HG03558 (cell line): ENCODE results near the gene ABCF2.

ENCODE experiments used
- ATAC-seq: cut with Tn5 transposase; IDR thresholded peaks from one replicate; pipeline ENCODE4 v1.9.1; 2021; ENCODE audit warnings: moderate number of reproducible peaks; ENCODE audit not compliant: unreplicated experiment; ENCODE audit errors: extremely low read depth

Gene ABCF2

DNA sequence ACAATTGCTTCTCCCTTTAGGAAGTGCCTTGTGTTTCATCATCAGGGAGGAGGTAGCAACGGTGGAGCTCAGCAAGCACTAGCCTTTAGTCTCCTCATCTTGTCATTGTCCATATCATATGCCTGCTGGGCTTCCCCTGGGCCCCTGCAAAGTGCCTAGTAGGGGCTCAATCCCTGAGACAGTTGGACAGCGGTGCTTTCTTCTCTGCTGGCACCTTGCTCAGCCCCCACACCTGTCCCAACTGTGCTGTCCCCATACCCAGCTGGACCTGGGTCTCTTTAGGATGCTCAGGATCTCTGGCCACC, 16.0 kb upstream of the ABCF2 start:
- ATAC-seq, result no peak

DNA sequence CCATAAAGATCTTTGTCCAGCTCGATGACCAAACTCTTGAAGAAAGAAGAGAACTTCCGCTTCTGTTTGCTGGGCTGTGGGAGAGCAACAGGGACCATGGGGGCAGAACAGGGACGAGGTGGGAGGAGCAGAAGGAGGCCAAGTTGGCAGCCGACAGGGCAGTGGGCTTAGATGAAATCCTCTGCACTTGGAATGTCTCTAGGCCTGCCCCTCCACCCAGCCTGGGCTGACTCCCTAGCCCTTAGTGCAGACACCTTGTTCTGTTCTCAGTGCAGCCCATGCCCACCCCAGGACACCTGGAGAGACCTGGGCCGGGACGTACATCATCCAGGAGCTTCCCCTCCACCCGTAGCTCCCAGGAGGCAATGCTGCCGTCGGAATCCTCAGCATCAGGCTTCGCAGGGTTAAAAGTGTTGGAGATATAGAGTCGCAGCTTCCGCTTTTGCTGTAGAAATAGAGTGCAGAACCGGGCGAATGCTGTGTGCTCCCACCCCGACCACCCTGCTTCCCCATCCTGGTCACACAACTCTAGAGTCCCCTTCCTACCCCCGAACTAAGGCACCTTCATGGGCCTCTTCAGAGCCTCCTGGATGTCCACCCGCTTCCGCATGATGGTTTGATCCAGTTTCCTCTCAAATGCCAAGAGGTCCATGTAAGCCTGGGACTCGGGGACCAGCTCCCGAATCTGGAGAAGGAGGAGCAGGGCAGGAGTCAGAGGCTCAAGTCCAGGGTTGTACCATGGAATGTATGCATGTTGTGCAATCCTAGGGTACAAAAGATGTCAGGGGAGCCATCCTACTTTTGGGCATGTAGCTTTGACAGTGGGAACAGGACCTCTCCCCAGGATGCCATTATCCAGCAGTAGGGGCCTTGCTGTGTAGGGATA, 15.4 kb upstream of the ABCF2 start:
- ATAC-seq, result no peak

DNA sequence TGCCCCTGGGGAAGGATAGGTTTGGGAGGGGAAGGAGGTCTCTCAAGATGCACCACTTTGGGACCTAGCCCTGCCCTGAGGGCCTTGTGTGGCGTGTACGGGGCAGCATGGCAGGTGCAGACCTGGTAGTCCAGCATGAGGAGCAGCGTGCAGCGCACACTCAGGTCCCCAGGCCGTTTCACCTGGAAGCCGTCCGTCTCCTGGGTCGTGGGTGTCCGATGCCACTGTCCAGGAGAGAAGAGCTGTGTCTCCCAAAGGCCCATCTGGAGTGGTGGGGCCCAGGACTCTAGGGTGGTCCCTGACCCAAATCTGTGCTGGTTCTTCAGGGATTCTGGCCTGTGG, 14.7 kb upstream of the ABCF2 start:
- no peak for ATAC-seq

DNA sequence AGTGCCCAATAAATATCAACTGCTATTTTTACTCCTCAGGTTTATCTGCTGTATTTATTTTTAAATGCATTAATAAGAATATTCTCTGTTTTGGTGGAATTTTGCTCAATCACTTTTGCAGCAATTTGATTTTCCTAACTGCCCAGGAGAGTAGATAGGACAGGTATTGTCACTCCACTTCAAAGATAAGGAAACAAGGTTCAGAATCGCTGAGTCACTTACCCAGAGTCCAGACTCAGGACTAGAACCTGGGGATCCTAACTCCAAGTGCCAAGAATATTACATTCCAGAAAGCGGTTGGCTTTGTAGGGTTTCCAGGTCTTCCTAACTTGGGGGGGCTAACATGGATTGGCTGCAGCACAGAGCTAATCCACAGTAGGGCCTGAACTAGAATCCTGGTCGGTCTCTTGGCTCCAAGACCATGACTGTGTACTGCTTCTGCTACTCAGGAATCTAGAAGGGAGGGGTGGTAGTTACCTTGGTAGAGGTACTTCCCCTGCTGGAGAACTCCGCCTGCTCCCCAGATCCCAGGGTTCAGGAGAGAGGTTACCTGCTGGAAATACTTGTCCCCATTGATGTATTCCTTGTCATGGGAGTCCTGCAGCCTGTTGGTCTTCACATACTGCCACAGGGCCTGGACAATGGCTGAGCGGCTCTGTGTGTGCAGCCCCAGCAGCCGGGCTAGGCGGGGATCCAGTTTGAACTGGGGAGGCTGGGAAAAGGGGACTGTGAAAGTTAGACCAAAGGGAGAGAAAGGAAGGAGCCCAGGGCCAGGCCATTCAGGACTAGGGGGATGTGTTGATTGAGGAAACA, 14.1 kb upstream of the ABCF2 start:
- ATAC-seq, result no peak

DNA sequence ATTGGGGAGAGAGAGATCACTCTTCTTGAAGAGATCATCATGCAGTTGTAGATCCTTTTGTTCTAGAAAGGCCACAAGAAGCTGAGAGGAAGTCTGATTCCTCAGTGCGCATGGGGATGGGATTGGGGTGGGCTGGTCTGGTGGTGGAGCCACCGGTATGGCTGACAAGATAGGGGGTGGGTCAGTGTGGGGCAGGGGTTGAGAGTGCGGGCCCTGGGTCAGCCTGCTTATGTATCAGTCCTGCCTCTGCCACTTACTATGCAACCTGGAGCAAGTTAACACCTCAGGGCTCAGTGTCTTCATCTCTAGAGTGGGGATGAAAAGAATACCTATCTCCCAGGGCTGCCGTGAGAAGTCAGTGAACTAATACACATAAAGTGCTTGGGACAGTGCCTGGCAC, 13.5 kb upstream of the ABCF2 start:
- ATAC-seq, result no peak

DNA sequence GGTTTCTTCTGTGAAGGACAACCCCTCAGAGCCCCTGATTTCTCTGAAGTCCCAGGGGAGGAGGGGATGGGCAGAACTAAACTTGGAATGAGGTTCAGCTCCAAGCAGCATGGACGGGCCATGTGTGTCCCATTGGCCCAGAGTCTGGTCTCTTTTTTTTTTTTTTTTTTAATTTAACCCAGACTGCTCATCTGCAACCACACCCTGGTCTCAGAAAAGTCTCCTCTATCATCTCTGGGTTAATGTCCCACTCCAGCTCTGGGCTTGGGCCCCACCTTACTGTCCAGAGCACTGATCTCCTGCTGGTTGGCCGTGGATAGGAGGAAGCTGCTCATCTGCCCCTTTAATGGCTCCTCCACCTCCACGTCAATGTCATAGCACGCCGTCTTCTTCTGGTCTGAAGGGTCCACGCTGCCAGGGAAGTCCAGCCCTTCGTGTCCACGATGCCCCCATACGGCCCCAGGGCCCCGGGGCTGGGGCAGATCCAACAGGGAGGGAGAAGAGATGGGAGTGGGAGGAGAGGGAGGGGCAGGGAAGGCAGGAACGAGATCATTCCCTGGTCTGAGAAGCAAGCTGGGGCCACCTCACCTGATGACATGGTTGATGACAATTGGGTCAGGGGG, 12.9 kb upstream of the ABCF2 start:
- no peak for ATAC-seq

DNA sequence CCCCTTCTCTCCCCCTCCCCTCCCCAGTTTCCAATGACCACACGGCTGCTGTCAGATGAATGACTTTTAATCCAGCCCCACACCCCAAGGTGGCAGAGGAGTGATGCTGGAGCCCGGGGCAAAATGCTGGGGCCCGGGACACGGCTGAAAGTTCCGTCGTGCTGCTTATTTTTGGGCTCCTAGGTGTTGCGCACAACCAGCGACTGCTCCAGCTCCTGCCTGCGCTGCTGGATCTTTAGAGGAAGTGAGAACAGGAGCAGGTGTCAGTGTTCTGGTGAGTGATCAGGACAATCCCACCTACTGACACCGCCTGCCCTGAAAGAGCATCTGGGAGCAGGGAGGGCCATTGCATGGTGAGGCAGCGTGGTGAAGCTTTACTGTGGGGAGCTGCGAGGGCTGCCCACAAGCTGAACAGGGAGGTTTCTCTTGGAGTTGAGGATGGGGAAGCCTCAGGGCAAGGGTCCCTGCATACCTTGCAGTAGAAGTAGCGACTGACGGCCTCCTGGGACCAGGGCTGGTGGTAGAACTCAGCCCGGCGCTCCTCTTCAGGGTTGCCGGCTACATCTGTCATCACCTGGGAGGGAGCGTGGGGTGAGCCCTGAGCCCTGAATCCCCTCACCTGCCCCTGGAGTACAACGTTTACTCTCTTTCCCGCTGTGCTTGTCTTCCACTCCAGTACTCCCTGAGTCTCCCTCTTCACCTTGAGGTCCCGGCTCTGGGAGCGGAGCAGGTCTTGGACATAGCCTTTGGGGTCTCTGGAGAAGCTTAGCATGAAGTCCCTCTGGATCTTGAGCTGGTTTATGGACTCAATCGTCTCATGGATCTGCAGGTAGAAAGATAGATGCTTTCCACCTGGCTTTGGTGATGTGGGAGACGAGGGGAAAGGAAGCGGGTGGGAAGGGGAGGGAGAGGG, 12.2 kb upstream of the ABCF2 start:
- ATAC-seq, result no peak

DNA sequence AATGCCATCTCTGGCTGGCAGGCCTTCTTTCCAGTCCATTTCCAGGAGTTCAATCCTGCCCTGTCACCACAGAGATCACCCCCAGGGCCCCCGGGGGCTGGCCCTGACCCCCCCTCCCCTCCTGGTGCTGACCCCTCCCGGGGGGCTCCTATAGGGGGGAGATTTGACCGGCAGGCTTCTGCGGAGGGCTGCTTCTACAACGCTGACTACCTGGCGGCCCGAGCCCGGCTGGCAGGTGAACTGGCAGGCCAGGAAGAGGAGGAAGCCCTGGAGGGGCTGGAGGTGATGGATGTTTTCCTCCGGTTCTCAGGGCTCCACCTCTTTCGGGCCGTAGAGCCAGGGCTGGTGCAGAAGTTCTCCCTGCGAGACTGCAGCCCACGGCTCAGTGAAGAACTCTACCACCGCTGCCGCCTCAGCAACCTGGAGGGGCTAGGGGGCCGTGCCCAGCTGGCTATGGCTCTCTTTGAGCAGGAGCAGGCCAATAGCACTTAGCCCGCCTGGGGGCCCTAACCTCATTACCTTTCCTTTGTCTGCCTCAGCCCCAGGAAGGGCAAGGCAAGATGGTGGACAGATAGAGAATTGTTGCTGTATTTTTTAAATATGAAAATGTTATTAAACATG, 11.3 kb upstream of the ABCF2 start:
- ATAC-seq, result no peak

DNA sequence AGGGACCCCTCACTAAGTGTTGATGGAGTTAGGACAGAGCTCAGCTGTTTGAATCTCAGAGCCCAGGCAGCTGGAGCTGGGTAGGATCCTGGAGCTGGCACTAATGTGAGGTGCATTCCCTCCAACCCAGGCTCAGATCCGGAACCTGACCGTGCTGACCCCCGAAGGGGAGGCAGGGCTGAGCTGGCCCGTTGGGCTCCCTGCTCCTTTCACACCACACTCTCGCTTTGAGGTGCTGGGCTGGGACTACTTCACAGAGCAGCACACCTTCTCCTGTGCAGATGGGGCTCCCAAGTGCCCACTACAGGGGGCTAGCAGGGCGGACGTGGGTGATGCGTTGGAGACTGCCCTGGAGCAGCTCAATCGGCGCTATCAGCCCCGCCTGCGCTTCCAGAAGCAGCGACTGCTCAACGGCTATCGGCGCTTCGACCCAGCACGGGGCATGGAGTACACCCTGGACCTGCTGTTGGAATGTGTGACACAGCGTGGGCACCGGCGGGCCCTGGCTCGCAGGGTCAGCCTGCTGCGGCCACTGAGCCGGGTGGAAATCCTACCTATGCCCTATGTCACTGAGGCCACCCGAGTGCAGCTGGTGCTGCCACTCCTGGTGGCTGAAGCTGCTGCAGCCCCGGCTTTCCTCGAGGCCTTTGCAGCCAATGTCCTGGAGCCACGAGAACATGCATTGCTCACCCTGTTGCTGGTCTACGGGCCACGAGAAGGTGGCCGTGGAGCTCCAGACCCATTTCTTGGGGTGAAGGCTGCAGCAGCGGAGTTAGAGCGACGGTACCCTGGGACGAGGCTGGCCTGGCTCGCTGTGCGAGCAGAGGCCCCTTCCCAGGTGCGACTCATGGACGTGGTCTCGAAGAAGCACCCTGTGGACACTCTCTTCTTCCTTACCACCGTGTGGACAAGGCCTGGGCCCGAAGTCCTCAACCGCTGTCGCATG, 10.5 kb upstream of the ABCF2 start:
- no peak for ATAC-seq

DNA sequence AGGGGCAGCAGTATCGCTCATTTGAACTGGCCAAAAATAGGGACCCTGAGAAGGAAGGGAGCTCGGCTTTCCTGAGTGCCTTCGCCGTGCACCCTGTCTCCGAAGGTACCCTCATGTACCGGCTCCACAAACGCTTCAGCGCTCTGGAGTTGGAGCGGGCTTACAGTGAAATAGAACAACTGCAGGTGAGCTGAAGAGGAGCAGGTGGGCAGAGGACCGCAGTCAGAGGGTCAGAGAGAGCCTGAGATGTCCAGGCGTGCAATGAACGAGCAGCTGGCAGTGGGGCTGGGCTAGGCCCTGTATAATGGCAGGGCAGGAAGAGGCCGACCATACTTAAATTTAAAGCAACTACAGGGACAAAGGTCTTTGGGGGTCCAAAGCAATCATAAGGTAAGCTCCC, 9.4 kb upstream of the ABCF2 start:
- no peak for ATAC-seq

DNA sequence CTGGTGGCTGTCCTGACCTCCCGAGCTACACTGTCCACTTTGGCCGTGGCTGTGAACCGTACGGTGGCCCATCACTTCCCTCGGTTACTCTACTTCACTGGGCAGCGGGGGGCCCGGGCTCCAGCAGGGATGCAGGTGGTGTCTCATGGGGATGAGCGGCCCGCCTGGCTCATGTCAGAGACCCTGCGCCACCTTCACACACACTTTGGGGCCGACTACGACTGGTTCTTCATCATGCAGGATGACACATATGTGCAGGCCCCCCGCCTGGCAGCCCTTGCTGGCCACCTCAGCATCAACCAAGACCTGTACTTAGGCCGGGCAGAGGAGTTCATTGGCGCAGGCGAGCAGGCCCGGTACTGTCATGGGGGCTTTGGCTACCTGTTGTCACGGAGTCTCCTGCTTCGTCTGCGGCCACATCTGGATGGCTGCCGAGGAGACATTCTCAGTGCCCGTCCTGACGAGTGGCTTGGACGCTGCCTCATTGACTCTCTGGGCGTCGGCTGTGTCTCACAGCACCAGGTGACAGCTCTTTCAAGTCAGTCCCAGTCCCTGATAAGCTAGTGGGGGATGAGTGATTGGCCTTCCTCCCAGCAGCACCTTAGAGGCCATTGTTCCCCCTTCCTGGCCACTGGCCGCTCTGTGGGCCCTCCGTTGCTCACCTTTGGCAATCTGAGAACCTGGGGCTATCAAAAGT, 8.2 kb upstream of the ABCF2 start:
- no peak for ATAC-seq

DNA sequence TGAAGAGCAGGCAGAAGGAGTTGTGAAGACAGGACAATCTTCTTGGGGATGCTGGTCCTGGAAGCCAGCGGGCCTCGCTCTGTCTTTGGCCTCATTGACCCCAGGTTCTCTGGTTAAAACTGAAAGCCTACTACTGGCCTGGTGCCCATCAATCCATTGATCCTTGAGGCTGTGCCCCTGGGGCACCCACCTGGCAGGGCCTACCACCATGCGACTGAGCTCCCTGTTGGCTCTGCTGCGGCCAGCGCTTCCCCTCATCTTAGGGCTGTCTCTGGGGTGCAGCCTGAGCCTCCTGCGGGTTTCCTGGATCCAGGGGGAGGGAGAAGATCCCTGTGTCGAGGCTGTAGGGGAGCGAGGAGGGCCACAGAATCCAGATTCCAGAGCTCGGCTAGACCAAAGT, 6.8 kb upstream of the ABCF2 start:
- no peak for ATAC-seq

DNA sequence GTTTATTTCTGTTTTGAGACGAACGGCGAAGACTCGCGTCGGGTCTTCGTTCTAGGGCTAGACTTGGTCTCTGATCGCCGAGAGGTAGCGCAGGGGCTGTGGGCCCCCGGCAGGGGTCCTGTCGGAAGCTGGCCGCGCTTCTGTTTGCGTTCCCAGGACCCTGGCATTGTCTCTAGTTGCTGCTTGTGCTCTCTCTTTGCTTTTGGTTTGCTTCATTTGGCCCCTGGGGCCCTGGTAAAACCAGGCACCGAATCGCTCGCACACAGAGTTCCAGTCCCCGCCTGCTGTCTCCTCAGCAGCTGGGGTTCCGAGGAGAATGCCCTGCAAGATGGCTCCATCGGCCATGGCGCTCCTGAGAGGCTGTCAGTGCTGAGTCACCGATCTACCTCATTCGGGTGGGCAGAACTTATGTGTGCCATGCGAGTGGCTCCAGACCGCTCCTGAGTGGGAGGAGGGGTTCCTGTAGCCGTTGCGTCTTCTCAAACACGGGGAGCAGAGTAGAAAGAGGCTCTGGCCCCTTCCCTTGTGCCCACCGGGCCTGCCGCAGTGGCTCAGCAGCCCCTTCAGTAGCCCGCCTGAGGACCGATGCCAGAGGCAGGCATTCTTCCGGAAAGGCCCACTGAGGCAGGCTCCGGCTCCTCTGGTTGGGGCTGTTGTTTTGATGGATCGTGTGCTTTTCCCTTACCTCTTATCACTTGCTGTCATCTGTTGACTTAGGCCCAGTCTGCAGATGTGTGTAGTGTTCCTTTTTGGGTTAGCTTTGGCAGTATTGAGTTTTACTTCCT, 6.1 kb upstream of the ABCF2 start:
- ATAC-seq, result no peak

DNA sequence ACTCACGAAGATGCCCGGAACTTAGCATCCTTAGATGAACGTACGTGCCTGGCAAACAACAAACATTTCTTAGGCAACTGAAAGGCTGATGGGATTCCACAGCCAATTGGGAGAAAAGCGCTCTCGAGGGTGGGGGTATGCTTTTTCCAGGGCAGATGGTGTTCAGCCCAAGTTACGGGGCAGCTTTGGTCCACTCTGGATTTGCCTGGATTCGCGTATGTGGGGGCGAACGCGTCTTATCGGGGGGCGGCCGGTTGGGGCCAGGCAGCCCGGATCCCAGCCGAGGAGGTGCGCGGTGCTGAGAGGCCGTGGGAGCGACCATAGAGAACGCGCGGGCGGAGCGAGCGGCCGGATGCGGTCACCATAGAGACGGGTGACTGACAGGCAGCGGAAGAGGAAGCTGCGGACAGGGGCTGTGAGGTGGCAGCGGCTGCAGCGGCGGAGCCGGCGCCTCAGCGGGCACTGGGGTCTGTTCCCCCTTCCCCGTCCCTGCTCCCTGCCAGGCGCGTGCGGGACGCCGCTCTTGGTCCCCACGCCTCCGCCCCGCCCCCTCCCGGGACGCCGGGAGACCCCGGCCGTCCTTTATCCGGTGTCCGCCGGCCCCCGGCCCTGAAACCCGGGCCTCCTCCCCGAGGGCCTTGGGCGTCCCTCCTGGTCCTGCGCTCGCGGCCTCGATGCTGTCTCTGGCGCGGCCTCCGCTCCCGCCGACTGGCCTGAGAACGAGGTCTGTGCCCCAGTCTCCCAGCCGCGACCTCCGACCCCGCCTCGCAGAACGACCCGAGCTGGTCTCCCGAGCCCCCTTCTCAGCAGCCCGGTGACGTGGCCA, 5.3 kb upstream of the ABCF2 start, which contains the start of gene CHPF2:
TSS of gene CHPF2 (plus strand) at position 393 of the 826 bp plus-strand sequence. CDS start 1,529 bp downstream, outside the sequence.
- ATAC-seq, result peak; percentile 92

DNA sequence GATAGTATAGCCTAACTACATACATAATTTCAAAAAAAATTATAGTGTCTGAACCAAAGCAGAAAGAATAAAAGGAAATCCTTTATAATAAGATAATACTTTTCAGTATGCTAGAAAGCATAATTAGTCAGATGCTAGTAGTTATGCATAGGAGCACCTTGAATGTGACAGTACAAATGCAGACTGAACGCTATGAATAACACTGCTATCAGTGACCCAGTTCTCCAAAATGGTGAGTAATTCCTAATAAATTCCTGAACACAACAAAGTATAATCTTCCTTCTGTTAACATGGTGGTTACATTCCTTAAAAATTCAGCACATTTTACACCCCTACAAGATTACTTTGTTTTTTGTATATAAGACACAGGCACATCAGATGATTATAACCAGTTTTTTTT, 4.1 kb upstream of the ABCF2 start:
- no peak for ATAC-seq

DNA sequence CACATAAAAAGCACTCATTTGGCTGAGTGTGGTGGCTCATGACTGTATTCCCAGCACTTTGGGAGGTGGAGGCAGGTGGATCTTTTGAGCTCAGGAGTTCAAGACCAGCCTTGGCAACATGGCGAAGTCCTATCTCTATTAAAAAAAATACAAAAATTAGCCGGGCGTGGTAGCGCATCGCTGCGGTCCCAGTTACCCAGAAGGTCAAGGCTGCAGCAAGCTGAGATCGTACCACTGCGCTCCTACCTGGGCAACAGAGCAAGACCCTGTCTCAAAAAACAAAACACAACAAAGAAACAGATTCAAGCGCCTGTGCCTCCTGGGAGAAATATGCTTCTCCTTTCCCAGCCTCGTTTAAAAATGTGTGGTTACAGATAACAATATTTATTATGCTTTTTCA, 2.2 kb upstream of the ABCF2 start:
- no peak for ATAC-seq
